ENCODE data around the gene TBL1X. TPM values are rescaled to one million over a fixed set of nuclear protein-coding genes. Genes with fewer than 3 reads are reported as not detected.
A peak's percentile ranks its signal among the peaks of the same experiment; 100 is the strongest.

TBL1X gene
- total RNA-seq, 1 donor from 2014 or later: 33.3 TPM

GRCh38 chrX:9693307-9694001 lies 228.6 kb downstream of the TBL1X start:
- no peak for ATAC-seq
- no peak for DNase-seq (ENCODE audit: low spot score)

GRCh38 chrX:9698576-9698975 lies 233.7 kb downstream of the TBL1X start:
- DNase-seq (ENCODE audit: low spot score): no peak
- ATAC-seq: no peak

- DNase-seq (ENCODE audit: low spot score): no peak
These were observed 235.7 kb downstream of the TBL1X start for GRCh38 chrX:9700555-9700954.

GRCh38 chrX:9701790-9702189 lies 236.9 kb downstream of the TBL1X start:
- no peak for DNase-seq (ENCODE audit: low spot score)
- ATAC-seq: no peak

More at GRCh38 chrX:9700555-9700954, 235.7 kb downstream of the TBL1X start:
- no peak for ATAC-seq

- DNase-seq (ENCODE audit: low spot score) (no peak), ATAC-seq (no peak)
These were observed 238.5 kb downstream of the TBL1X start for GRCh38 chrX:9703406-9703805.

GRCh38 chrX:9704876-9705465 lies 240.1 kb downstream of the TBL1X start:
- ATAC-seq (no peak), DNase-seq (ENCODE audit: low spot score) (no peak)

GRCh38 chrX:9706421-9706820 lies 241.6 kb downstream of the TBL1X start:
- ATAC-seq: no peak

GRCh38 chrX:9707306-9708033 lies 242.6 kb downstream of the TBL1X start:
- DNase-seq (ENCODE audit: low spot score) (no peak), ATAC-seq (no peak)

More at GRCh38 chrX:9706421-9706820, 241.6 kb downstream of the TBL1X start:
- no peak for DNase-seq (ENCODE audit: low spot score)

- ATAC-seq: no peak
These were observed 243.2 kb downstream of the TBL1X start for GRCh38 chrX:9708086-9708485.

GRCh38 chrX:9708923-9709553 lies 244.2 kb downstream of the TBL1X start:
- ATAC-seq (peak; percentile 96), DNase-seq (ENCODE audit: low spot score) (peak; percentile 65)

More at GRCh38 chrX:9708086-9708485, 243.2 kb downstream of the TBL1X start:
- DNase-seq (ENCODE audit: low spot score): no peak

- ATAC-seq: no peak
- DNase-seq (ENCODE audit: low spot score): no peak
These were observed 245.5 kb downstream of the TBL1X start for GRCh38 chrX:9710332-9710731.

GRCh38 chrX:9717376-9717775 lies 252.5 kb downstream of the TBL1X start:
- ATAC-seq (no peak), DNase-seq (ENCODE audit: low spot score) (no peak)

- no peak for DNase-seq (ENCODE audit: low spot score)
- no peak for ATAC-seq
These were observed 259.9 kb downstream of the TBL1X start for GRCh38 chrX:9724711-9725110.

GRCh38 chrX:9728261-9728660 lies 263.4 kb downstream of the TBL1X start:
- DNase-seq (ENCODE audit: low spot score): no peak
- no peak for ATAC-seq

- peak; percentile 22 for ATAC-seq
- no peak for DNase-seq (ENCODE audit: low spot score)
These were observed 264.5 kb downstream of the TBL1X start for GRCh38 chrX:9729171-9729885.

- DNase-seq (ENCODE audit: low spot score): no peak
- ATAC-seq: no peak
These were observed 265.2 kb downstream of the TBL1X start for GRCh38 chrX:9730078-9730477.

- DNase-seq (ENCODE audit: low spot score) (no peak), ATAC-seq (no peak)
These were observed 265.9 kb downstream of the TBL1X start for GRCh38 chrX:9730752-9731151.

GRCh38 chrX:9737363-9737762 lies 272.5 kb downstream of the TBL1X start:
- DNase-seq (ENCODE audit: low spot score) (no peak), ATAC-seq (no peak)

GRCh38 chrX:9738151-9738550 lies 273.3 kb downstream of the TBL1X start:
- no peak for ATAC-seq
- DNase-seq (ENCODE audit: low spot score): no peak

GRCh38 chrX:9739130-9739529 lies 274.3 kb downstream of the TBL1X start:
- ATAC-seq (no peak), DNase-seq (ENCODE audit: low spot score) (no peak)
